HCT116 (cell line): Measurements from ENCODE around the gene RHBDL3. TPM values are rescaled to one million over a fixed set of nuclear protein-coding genes. Genes with fewer than 3 reads are reported as not detected.

ENCODE experiments used
- ATAC-seq: fragments of 200-7000 bp; cut with Tn5 transposase; 2 replicates; pipeline ENCODE4 v1.9.1; 2020; ENCODE audit warnings: mild to moderate bottlenecking, moderate library complexity
- BruUV-seq: library from RNA; stranded (reverse); fragments of 400-500 nt; replicated peaks from 2 replicates; lab custom pipeline; 2021; lab: Mats Ljungman, UMichigan
- CTCF ChIA-PET: fragments of 300-600 bp; sonication (Branson Sonifier 250); formaldehyde crosslinking; loops from one replicate; lab custom pipeline; 2021; ENCODE audit warnings: antibody characterized with exemption; lab: Charles Lee
- POLR2A ChIA-PET: fragments of 300-600, 350-600 bp; sonication (Branson Sonifier 250); formaldehyde crosslinking; loops from one replicate; lab custom pipeline; 2021; ENCODE audit warnings: antibody characterized with exemption; lab: Charles Lee
- RAD21 ChIA-PET, 2 experiments: fragments of 300-600 bp; sonication (Branson Sonifier 250); formaldehyde crosslinking; loops; one replicate each; lab custom pipeline; 2023; ENCODE audit warnings: low total read pairs in 2 of 2; ENCODE audit not compliant: uncharacterized antibody in 2 of 2, unreplicated experiment in 2 of 2, low non-redundant PET in 1 of 2; lab: Charles Lee
- DNase-seq: peaks from one replicate; pipeline ENCODE4 v3.0.0-alpha.2; 2010; ENCODE audit warnings: low read depth, low spot score
- H2AFZ ChIP-seq: fragments of 200-600 bp; shearing (Covaris generic), sonication (generic); 2 replicates; pipeline ENCODE4 v1.6.1; 2017; ENCODE audit warnings: low read depth, mixed run types, mixed read lengths, antibody characterized with exemption, low read length; ENCODE audit not compliant: poor library complexity, severe bottlenecking
- H3K27ac ChIP-seq: 2 replicates; pipeline ENCODE4 v1.5.1; 2012; ENCODE audit warnings: low read depth, low read length
- H3K27me3 ChIP-seq: fragments of 200-600 bp; sonication (generic); 2 replicates; pipeline ENCODE4 v1.6.1; 2016; ENCODE audit warnings: mixed run types, low read length, mixed read lengths; ENCODE audit not compliant: insufficient read depth
- H3K36me3 ChIP-seq, 2 experiments: fragments of 200-500 bp in 1 of 2; fragments of 200-600 bp in 1 of 2; sonication (Bioruptor generic) in 1 of 2; sonication (generic) in 1 of 2; 2 replicates each; pipeline versions ENCODE4 v1.5.1 to v1.6.1; 2014 to 2016; ENCODE audit warnings: low read length in 2 of 2, inconsistent platforms in 1 of 2, mixed read lengths in 1 of 2, mixed run types in 1 of 2; ENCODE audit not compliant: insufficient read depth in 2 of 2, control insufficient read depth in 1 of 2
- H3K4me1 ChIP-seq, 2 experiments: fragments of 200-600 bp in 1 of 2; sonication (generic) in 1 of 2; 2 replicates each; pipeline versions ENCODE4 v1.5.1 to v1.6.1; 2012 to 2017; ENCODE audit warnings: low read length in 2 of 2, inconsistent platforms in 1 of 2, mild to moderate bottlenecking in 1 of 2, mixed read lengths in 1 of 2, mixed run types in 1 of 2, moderate library complexity in 1 of 2; ENCODE audit not compliant: insufficient read depth in 2 of 2, control insufficient read depth in 1 of 2
- H3K4me2 ChIP-seq: fragments of 200-600 bp; sonication (generic); 2 replicates; pipeline ENCODE4 v1.6.1; 2017; ENCODE audit warnings: mixed run types, low read length, mixed read lengths
- H3K4me3 ChIP-seq, 2 experiments: fragments of 200-600 bp in 1 of 2; sonication (generic) in 1 of 2; replicated peaks in 1 of 2; 2 replicates each; pipeline ENCODE4 v1.5.1; 2011 to 2016; ENCODE audit warnings: low read length in 2 of 2, control low read depth in 1 of 2, low read depth in 1 of 2, mild to moderate bottlenecking in 1 of 2, mixed read lengths in 1 of 2, mixed run types in 1 of 2
- H3K79me2 ChIP-seq: fragments of 200-600 bp; sonication (generic); 2 replicates; pipeline ENCODE4 v1.6.1; 2017; ENCODE audit warnings: mild to moderate bottlenecking, mixed run types, low read length, moderate library complexity, mixed read lengths; ENCODE audit not compliant: insufficient read depth
- H3K9ac ChIP-seq: fragments of 200-600 bp; sonication (generic); 2 replicates; pipeline ENCODE4 v1.6.1; 2016; ENCODE audit warnings: low read length, mixed read lengths
- H3K9me2 ChIP-seq: fragments of 200-600 bp; sonication (generic), shearing (Covaris generic); 2 replicates; pipeline ENCODE4 v1.6.1; 2017; ENCODE audit warnings: mixed run types, mild to moderate bottlenecking, moderate library complexity; ENCODE audit not compliant: insufficient read depth
- H3K9me3 ChIP-seq, 2 experiments: fragments of 200-500 bp in 1 of 2; fragments of 200-600 bp in 1 of 2; sonication (Bioruptor generic) in 1 of 2; sonication (generic) in 1 of 2; 2 replicates each; pipeline ENCODE4 v1.6.1; 2014 to 2017; ENCODE audit warnings: low read length in 2 of 2, mixed read lengths in 2 of 2, inconsistent platforms in 1 of 2, low read depth in 1 of 2, mild to moderate bottlenecking in 1 of 2, mixed run types in 1 of 2, moderate library complexity in 1 of 2; ENCODE audit not compliant: control insufficient read depth in 1 of 2, insufficient read depth in 1 of 2
- H4K20me1 ChIP-seq: fragments of 200-600 bp; sonication (generic), shearing (Covaris generic); 2 replicates; pipeline ENCODE4 v1.6.1; 2017; ENCODE audit warnings: mixed run types, mild to moderate bottlenecking, moderate library complexity; ENCODE audit not compliant: insufficient read depth
- CEBPB ChIP-seq: IDR thresholded peaks from 2 replicates; pipeline ENCODE4 v1.6.1; 2012; ENCODE audit warnings: low read depth
- ELF1 ChIP-seq: IDR thresholded peaks from 2 replicates; pipeline ENCODE4 v1.6.1; 2012; ENCODE audit warnings: low read depth, borderline replicate concordance
- JUND ChIP-seq: IDR thresholded peaks from 2 replicates; pipeline ENCODE4 v1.6.1; 2012
- POLR2AphosphoS5 ChIP-seq: IDR thresholded peaks from 2 replicates; pipeline ENCODE4 v1.6.1; 2011; ENCODE audit warnings: mild to moderate bottlenecking, low read depth, low read length, moderate library complexity
- REST ChIP-seq: IDR thresholded peaks from 2 replicates; pipeline ENCODE4 v1.6.1; 2012; ENCODE audit warnings: low read depth
- ZBTB33 ChIP-seq: IDR thresholded peaks from 2 replicates; pipeline ENCODE4 v1.6.1; 2011; ENCODE audit warnings: mild to moderate bottlenecking, low read length, moderate library complexity; ENCODE audit not compliant: insufficient replicate concordance; ENCODE audit errors: extremely low read depth
- intact Hi-C: fragments of 100-400 bp; cut with micrococcal nuclease; formaldehyde crosslinking; loops from 2 replicates; pipeline ENCODE4 v1.10.0; 2022
- total RNA-seq: library from RNA; stranded (reverse); gene quantifications from one replicate; pipeline ENCODE4 v1.2.1, GENCODE V29; 2021; ENCODE audit not compliant: unreplicated experiment

Gene RHBDL3
- total RNA-seq, 1 experiment from 2014 or later: 4.0 TPM

GRCh38 chr17:32330147-32330546 is 64.5 kb downstream of the RHBDL3 start:
- H2AFZ ChIP-seq: no peak overlapping the region
- H3K9ac ChIP-seq: no peak overlapping the region
- no peak overlapping the region for H3K27ac ChIP-seq
- H3K79me2 ChIP-seq: no peaks in the 10 kb centered on the region
- no peaks in the 10 kb centered on the region for H3K9me2 ChIP-seq
- no peaks in the 10 kb centered on the region for H3K27me3 ChIP-seq
- no peaks in the 10 kb centered on the region for H4K20me1 ChIP-seq
- DNase-seq (no peak), ATAC-seq (no peak)
- POLR2A ChIA-PET: no interaction called here
- no peak overlapping the region for H3K4me3 ChIP-seq
- TSS peak; percentile 26 for BruUV-seq
- RAD21 ChIA-PET: no interaction called here
- TF ChIP-seq POLR2AphosphoS5 (no peak), CEBPB (no peak), JUND (no peak), ELF1 (no peak), REST (no peak), ZBTB33 (no peak)
- H3K4me2 ChIP-seq: no peak overlapping the region
- CTCF ChIA-PET: no interaction called here
- H3K36me3 ChIP-seq: peaks cover 0 to 6% of the 10 kb centered on the region in 2 experiments; a peak in 2 of 4 replicates
- no peaks in the 10 kb centered on the region for H3K4me1 ChIP-seq
- intact Hi-C loops: no loop called here
- H3K9me3 ChIP-seq: no peaks in the 10 kb centered on the region
